Erythroblast (primary cell): Measurements from ENCODE around the gene NRG2.

Experiments
- GATA1 ChIP-seq: IDR thresholded peaks from 2 replicates; pipeline ENCODE4 v1.6.1; 2011; ENCODE audit warnings: low read depth, mild to moderate bottlenecking, control low read depth, low read length, moderate library complexity
- POLR2A ChIP-seq: IDR thresholded peaks from 2 replicates; pipeline ENCODE4 v1.6.1; 2011; ENCODE audit warnings: mild to moderate bottlenecking, low read length

DNA sequence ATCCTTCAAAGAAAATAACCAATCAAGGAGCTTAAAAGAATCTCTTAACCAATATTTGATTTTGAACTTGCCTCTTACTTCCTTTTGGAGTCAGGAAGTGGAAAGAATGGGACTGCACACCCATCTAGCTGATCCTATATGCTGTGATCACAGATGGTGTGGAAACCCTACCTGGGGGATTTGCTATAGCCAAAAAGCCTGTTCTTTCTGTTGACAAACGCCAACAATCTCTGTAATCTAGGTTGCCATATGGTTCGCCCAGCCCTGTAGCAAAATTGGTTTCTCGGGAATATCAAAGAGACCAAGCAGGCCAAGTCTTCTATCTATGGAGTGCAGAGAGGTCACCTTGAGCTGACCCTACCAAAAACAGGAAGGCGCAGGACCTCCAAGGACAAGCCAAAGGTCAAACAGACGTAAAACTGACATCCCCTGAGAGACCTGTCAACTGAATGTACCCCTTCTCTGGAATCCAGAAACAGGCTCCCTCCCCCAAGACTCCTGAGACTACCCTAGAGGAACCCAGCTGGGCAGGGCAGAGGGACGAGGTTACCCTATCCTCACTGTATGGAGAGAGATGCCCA lies 19.4 kb downstream of the NRG2 start:
- TF ChIP-seq POLR2A: no peak
- no peak for TF ChIP-seq GATA1
